ENCODE results near the gene RNF145.
"Not testable (repeated sequence)": the region's sequence is repeated elsewhere in the genome, so short reads cannot be mapped to it uniquely, and the experiment has no call there.

RNF145 gene

DNA sequence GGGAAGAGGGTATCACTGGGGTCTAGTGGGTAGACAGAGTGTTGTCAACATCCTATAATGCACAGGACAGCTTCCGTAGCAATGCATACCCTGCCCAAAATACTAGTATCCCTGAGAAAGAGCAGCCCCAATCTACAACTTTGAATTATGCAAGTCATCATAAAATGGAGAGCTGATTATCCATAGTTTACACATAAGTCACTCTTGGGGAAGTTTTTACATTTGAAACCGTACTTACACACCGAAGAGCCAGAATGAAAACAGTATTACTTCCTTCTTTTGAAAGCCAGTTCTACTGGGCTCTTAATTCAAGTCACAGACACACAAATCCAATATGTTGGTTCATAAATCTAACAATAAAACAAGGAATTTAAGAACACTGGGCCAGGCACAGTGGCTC is 21.6 kb downstream of the RNF145 start:
- DNase-seq = no peak

DNA sequence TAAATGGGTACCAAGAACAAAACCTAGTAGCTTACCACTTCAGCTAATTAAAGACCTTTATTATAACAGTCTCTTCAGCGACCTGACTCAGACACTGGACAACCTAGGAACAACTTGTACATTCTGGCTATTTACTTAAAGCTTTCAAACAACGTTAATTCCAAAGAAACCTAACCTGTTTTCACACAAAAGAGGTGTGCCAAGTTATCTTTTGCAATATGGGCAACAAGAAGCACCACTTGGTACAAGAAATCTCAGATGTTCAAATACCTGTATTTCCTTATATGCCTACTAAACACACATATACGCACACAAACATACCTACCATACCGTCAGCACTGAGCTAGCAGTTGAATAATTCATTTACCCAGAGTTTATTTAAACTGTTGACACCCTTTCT is 23.0 kb downstream of the RNF145 start:
- DNase-seq = no peak

DNA sequence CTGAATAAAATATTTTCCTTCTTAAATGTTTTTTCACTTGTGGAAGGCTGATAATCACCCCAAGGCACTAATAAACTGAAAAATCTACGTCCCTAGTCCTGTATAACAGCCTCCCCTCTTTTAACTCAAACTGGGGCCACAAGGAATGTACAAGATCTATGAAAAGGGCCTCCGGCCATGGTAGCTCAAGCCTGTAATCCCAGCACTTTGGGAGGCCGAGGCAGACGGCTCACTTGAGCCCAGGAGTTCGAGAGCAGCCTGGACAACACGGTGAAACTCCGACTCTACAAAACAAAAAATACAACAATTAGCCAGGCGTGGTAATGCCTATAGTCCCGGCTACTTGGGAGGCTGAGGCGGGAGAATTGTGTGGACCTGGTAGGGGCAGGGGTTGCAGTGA is 23.6 kb downstream of the RNF145 start:
- no peak for DNase-seq

GRCh38 chr5:159184858-159185381 is 24.4 kb downstream of the RNF145 start:
- no peak for DNase-seq

DNA sequence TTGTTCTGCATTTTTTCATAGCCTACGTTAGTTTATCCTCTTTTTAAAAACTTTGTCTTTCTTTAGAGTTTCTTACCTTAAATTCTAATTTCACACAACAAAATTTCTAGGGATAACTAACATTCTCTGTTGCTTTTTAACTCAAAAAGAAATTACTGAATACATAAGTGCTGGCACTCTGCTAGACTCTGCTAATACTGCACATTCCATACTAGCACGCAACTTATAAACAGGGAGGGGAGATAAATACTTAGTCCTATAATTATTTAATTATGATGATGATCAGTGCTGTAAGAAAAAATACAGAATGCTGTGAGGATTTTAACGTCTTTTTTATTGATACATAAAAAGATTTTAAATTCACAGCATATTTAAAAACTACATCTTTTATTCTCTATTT is 25.1 kb downstream of the RNF145 start:
- no peak for DNase-seq

GRCh38 chr5:159183247-159183646 is 26.1 kb downstream of the RNF145 start:
- no peak for DNase-seq

DNA sequence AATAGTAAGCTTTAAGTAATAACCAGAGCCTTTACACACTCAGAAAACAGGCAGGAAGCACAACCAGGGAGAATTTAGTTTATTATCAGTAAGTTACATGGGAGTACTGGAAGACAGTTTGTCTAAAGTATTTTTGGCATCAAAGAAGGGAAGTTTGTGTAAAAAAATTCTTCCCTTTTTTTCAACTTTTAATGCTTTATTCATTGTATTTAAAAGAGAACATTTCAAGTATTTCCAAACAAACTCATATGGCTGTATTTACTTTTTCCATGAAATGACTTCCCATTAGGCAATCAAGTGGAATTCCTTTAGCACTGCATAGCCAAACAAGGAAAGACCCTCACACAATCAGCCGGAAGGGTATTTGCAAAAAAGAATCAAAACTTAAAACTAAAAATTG is 26.7 kb downstream of the RNF145 start:
- no peak for DNase-seq

DNA sequence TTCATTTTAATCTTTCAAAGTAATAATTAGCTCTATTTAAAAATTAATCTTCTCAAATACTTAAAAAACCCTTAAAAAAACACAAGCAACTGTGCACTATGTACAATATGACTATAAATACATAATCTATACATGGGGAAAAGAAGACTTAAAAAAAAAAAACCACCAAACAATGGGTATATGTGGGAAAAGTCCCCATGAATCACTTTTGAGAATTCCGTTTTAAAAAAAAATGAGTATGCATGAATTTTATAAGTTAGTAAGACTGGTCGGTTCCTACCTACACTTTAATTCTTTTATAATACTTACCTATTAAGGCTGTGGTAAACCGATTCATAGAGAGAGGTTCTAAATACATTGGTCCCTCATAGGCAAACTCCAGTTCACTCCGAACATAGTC is 27.7 kb downstream of the RNF145 start:
- DNase-seq = no peak

- no peak for DNase-seq
Measured at GRCh38 chr5:159181152-159181551, 28.2 kb downstream of the RNF145 start.

GRCh38 chr5:159179529-159180305 is 29.6 kb downstream of the RNF145 start:
- no peak for DNase-seq

DNA sequence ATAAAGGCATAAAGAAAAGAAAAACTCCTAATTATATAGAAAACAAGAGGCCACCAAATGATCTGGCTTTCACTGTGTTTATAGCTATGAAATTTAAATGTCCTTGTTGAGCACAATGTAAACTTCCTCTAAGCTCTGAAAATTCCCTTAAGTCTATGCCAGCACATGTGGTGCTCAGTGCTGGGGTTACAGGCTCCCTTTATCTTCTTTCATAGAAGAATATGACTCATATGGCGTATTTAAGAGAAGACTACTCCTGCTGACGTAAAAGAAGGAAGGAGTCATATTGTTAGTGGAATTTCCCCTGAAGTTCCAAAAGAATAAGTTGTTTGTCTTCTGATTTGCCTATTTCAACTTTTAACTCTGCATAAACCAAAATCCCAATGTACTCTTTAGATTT is 30.4 kb downstream of the RNF145 start:
- no peak for DNase-seq

DNA sequence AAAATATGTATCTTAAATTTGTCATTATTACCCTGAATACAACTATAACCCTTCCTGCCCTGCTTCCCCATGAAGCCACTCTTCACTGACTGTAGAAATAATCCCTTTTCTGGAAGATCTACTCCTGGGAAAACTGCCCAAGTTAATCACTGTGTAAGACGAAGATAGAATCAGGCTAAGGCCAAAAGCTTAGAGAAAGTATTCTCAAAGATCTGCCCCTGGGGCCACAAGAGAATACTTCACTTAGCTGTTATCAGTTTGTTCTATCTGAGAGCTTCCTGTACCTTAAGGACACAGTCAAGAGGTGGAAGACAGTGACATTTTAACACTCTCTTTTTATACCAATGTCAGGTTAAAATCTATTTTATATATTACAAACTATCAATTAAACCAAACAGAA is 33.8 kb downstream of the RNF145 start:
- DNase-seq = peak; percentile 29

GRCh38 chr5:159174511-159175168 is 34.7 kb downstream of the RNF145 start:
- DNase-seq = no peak

DNA sequence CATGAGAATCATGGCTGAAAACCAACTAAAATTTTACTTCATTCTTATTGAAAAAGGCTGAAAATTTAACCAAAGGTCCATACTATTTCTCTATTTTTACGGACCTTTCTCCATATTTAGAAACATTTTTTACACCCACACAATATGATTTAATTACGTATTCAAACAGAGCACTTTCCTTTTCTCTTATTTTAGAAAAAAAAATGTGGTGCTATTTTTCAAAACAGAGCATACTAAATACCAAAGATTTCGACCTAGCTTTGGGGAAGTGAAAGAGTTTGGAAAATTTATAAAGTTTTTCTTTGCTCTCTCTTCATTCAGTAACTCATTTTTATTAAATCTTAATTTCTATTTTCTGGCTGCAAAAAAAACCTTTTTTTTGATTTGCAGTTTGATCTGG is 38.1 kb downstream of the RNF145 start:
- no peak for DNase-seq

DNA sequence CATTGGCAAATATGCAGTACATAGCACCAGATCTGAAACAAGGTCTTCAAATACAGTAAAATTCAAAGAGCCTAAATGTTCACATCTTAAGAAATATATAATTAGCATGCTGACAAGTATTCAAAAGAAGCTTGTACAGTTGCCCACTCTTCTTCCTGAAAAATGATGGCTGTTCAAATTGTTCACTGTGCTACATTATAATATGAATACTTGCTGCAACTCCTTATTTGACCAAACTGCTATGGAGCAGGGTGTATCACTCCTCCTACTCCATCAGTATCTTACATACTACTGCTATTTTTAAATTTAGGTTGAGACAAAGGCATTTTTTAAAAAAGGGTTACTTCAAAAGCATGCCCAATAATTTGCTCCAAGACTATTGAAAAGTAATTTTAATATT is 39.3 kb downstream of the RNF145 start:
- DNase-seq = no peak

DNA sequence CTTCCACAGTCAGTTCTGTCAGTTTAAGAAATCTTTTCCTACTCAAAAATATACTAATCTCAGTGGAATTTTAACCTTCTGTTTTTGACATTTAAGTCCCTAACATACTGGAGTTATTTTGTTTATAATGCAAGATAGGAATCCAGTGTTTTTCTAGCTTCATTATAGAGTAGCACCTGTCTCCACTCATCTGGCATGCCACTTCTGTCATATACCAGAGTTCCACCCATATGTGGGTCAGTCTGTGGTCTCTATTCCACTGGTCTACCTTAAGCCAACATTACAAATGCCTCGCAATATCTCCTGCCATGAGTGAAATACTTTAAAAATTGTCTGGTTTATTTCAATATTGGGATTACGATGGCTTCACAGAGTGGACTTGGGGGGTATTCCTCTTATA is 42.9 kb downstream of the RNF145 start:
- no peak for DNase-seq

DNA sequence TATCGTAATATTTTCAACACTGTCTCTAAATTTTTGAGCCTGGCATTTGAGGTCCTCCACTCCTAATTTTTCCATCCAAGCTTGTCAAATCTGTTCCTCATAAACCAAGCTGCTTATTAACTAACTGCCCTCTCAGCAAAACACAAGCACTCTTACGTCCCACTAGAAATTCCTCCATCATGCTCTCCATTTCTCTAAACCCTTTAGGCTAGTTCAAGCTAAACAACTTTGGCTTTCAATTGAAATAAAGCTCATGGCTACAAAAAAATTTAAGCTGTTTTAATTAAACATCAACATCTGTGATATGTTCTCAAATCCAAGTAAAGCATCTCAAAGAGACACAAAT is 45.7 kb downstream of the RNF145 start:
- no peak for DNase-seq

- no peak for DNase-seq
Measured at GRCh38 chr5:159163027-159163700, 46.2 kb downstream of the RNF145 start.

DNA sequence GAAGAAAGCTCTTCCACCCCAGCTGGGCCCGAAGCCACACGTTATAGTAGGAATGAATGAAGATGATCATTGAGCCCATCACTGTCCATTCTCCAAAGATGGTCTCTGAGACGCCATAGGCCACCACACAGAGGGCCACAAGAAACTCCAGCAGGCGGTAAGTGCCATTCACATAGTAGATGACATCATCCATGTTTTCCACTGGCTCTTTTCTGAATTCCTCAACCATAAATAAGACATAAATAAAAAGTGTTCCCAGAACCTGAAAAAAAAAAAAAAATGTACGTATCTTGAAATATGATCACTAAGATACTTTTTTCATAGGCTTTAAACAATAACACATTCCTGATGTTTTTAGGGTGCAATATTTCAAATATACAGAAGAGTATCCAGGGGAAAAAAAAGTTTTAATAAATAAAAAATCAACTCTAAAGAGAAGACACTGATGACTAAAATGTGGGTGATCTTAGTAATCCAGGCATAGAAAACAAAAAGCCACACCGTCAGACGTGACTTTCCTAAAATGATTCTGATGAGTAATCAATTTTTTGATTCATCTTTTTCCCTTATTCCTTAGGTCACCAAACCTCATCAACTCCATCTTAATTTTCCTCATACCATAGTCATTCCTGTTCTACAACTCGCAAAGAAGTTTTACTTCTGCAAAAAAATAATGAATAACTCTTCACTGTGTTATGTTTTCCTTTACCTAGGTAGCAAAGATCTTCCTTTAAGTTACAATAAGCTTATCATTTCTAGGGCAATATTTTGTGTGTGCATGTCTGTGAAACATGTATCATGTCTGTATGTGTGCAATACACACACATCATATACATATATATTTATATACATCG is 47.8 kb downstream of the RNF145 start:
- peak; percentile 16 for DNase-seq

DNA sequence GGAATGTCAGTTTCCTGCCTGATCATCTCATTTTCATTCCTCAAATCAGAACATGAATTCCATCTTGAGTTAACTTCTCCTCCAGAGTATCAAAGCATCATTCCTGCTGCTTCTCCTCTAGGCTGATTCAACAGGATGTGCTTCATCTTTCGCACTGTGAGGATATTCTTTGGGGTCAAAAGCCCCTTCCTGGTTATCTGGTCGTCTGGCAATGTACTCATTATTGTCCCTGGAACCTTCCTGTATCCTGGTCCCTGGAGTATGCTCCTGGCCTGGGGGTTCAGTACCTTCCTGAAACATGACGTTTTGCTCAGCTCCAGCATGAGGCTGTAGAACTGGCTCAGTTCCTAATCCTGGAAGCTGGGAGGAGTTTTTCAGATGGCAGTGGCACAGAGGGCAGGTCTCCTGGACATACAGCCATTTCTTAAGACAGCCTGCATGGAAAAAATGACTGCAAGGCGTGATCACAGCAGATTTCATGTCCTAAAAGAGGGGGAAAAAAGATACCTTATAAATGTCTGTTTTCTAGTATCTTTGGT is 50.7 kb downstream of the RNF145 start:
- DNase-seq = not testable (repeated sequence)

GRCh38 chr5:159157552-159157951 is 51.8 kb downstream of the RNF145 start:
- no peak for DNase-seq

DNA sequence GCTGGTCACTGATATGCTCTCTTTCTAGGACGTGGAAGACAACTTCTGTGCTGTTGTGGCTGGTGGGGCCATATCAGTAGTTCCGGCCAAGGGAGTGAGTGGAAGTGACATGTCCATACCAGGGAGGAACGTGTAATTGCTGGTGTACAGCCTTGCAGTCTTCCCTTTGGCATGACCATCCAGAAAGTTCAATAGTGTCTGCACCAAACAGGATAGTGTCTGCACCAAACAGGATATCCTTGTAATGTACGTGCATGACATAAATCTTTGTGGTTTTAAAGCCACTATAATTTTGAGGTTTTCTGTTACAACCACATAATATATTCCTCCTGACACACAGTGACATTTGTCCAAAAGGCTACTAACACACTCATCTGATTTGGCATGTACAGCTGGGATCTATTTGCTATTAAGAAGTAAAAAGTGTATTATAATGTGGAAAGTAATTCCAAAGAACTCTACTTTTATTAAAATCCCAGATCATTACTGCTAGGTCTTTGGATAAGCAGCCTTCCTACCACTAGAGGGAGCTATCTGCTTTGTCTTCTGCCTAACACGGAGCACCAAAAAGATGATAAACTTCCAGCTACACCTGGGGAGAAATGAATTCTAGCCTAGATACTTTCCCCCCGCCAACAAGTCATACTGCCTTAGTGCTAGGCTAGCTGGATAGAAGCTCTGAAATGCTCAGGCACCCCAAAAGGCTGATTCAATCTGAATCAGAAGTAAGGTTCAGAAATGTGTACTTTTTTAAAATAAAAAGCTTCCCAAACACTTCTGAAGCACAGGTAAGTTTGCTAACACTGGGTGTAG is 52.7 kb downstream of the RNF145 start:
- peak; percentile 83 for DNase-seq

All from NCI-H82 (cell line).